WTC11 (cell line): Measurements from ENCODE around the gene EEIG1. TPM values are rescaled to one million over a fixed set of nuclear protein-coding genes. Genes with fewer than 3 reads are reported as not detected.

ENCODE experiments used
- ATAC-seq: fragments of 200-7000 bp; cut with Tn5 transposase; 2 replicates; pipeline ENCODE4 v1.10.0; 2021; ENCODE audit warnings: mild to moderate bottlenecking, moderate library complexity
- CTCF ChIA-PET: fragments of 300-600 bp; sonication (Branson Sonifier 250); formaldehyde crosslinking; loops from one replicate; lab custom pipeline; 2021; ENCODE audit warnings: antibody characterized with exemption; lab: Charles Lee
- POLR2A ChIA-PET: fragments of 350-600 bp; sonication (Branson Sonifier 250); formaldehyde crosslinking; loops from one replicate; lab custom pipeline; 2021; ENCODE audit warnings: antibody characterized with exemption; lab: Charles Lee
- DNase-seq: peaks from one replicate; pipeline ENCODE4 v3.0.0; 2021; ENCODE audit warnings: low spot score
- H3K27ac Mint-ChIP-seq: 2 replicates; pipeline ENCODE4 v1.8.0; 2021; ENCODE audit warnings: mixed read lengths
- H3K27me3 Mint-ChIP-seq: 2 replicates; pipeline ENCODE4 v1.8.0; 2021; ENCODE audit warnings: low read depth, mild to moderate bottlenecking, moderate library complexity, mixed read lengths
- H3K36me3 Mint-ChIP-seq: 2 replicates; pipeline ENCODE4 v1.8.0; 2021; ENCODE audit warnings: mixed read lengths
- H3K4me1 Mint-ChIP-seq: 2 replicates; pipeline ENCODE4 v1.8.0; 2022; ENCODE audit warnings: mixed read lengths
- H3K4me3 Mint-ChIP-seq: 2 replicates; pipeline ENCODE4 v1.8.0; 2021; ENCODE audit warnings: mild to moderate bottlenecking, moderate library complexity, mixed read lengths
- H3K9me3 Mint-ChIP-seq: 2 replicates; pipeline ENCODE4 v1.8.0; 2021; ENCODE audit warnings: mixed read lengths
- ARID4B ChIP-seq: sonication (generic); formaldehyde crosslinking; IDR thresholded peaks from 2 replicates; pipeline ENCODE4 v1.8.0; 2023; ENCODE audit warnings: missing genetic modification reagents, mild to moderate bottlenecking, borderline replicate concordance
- CBFB ChIP-seq: sonication (generic); formaldehyde crosslinking; IDR thresholded peaks from 2 replicates; pipeline ENCODE4 v1.8.1; 2022; ENCODE audit warnings: mild to moderate bottlenecking, low read depth, missing genetic modification reagents
- CDX4 ChIP-seq: fragments of 250-450 bp; sonication (Bioruptor Pico); IDR thresholded peaks from 2 replicates; pipeline ENCODE4 v1.9.0; 2021; ENCODE audit warnings: moderate library complexity, mild to moderate bottlenecking, inconsistent platforms, borderline replicate concordance
- CTCF ChIP-seq: fragments of 200-600 bp; IDR thresholded peaks from 2 replicates; pipeline ENCODE4 v1.8.0; 2022; ENCODE audit warnings: antibody characterized with exemption
- ELF4 ChIP-seq: sonication (generic); formaldehyde crosslinking; IDR thresholded peaks from 2 replicates; pipeline ENCODE4 v1.8.1; 2022; ENCODE audit warnings: low read depth, mild to moderate bottlenecking, moderate library complexity, missing genetic modification reagents
- ETV6 ChIP-seq: sonication (generic); formaldehyde crosslinking; IDR thresholded peaks from 2 replicates; pipeline ENCODE4 v1.8.1; 2022; ENCODE audit warnings: mild to moderate bottlenecking, missing genetic modification reagents
- FOXK1 ChIP-seq: sonication (generic); formaldehyde crosslinking; IDR thresholded peaks from 2 replicates; pipeline ENCODE4 v1.8.0; 2022; ENCODE audit warnings: mild to moderate bottlenecking, moderate library complexity, missing genetic modification reagents
- KAT7 ChIP-seq: sonication (generic); formaldehyde crosslinking; IDR thresholded peaks from 2 replicates; pipeline ENCODE4 v1.8.1; 2023; ENCODE audit warnings: missing genetic modification reagents, mild to moderate bottlenecking, borderline replicate concordance
- MAX ChIP-seq: sonication (generic); formaldehyde crosslinking; IDR thresholded peaks from 2 replicates; pipeline ENCODE4 v1.8.0; 2022; ENCODE audit warnings: mild to moderate bottlenecking, missing genetic modification reagents
- MYBL2 ChIP-seq: sonication (generic); formaldehyde crosslinking; IDR thresholded peaks from 2 replicates; pipeline ENCODE4 v1.8.1; 2023; ENCODE audit warnings: mild to moderate bottlenecking, moderate library complexity, missing genetic modification reagents
- NFATC4 ChIP-seq: fragments of 250-450 bp; sonication (Bioruptor Pico); IDR thresholded peaks from 2 replicates; pipeline ENCODE4 v1.9.0; 2021; ENCODE audit warnings: mild to moderate bottlenecking
- TCF7 ChIP-seq: sonication (generic); formaldehyde crosslinking; IDR thresholded peaks from 2 replicates; pipeline ENCODE4 v1.8.0; 2022; ENCODE audit warnings: mild to moderate bottlenecking, low read depth, missing genetic modification reagents, moderate library complexity
- ZBTB21 ChIP-seq: sonication (generic); formaldehyde crosslinking; IDR thresholded peaks from 2 replicates; pipeline ENCODE4 v1.8.1; 2023; ENCODE audit warnings: mild to moderate bottlenecking, missing genetic modification reagents, borderline replicate concordance
- ZNF232 ChIP-seq: sonication (generic); formaldehyde crosslinking; IDR thresholded peaks from 2 replicates; pipeline ENCODE4 v1.8.0; 2022; ENCODE audit warnings: mild to moderate bottlenecking, missing genetic modification reagents
- ZNF263 ChIP-seq: sonication (generic); formaldehyde crosslinking; IDR thresholded peaks from 2 replicates; pipeline ENCODE4 v1.8.1; 2022; ENCODE audit warnings: low read depth, mild to moderate bottlenecking, moderate library complexity, missing genetic modification reagents
- ZNF396 ChIP-seq: fragments of 250-450 bp; sonication (Bioruptor Pico); IDR thresholded peaks from 2 replicates; pipeline ENCODE4 v1.8.0; 2021; ENCODE audit warnings: mild to moderate bottlenecking, moderate library complexity, borderline replicate concordance
- ZNF423 ChIP-seq: fragments of 250-450 bp; sonication (Bioruptor Pico); IDR thresholded peaks from 2 replicates; pipeline ENCODE4 v2.1.2; 2022; ENCODE audit warnings: mild to moderate bottlenecking, moderate library complexity
- ZNF532 ChIP-seq: fragments of 250-450 bp; sonication (Bioruptor Pico); IDR thresholded peaks from 2 replicates; pipeline ENCODE4 v1.9.0; 2021; ENCODE audit warnings: mild to moderate bottlenecking, borderline replicate concordance
- ZNF671 ChIP-seq: fragments of 250-450 bp; sonication (Bioruptor Pico); IDR thresholded peaks from 2 replicates; pipeline ENCODE4 v1.8.0; 2021; ENCODE audit warnings: mild to moderate bottlenecking
- total RNA-seq: library from RNA; stranded (reverse); gene quantifications from 3 replicates; pipeline ENCODE4 v1.2.3, GENCODE V29; 2021

Gene EEIG1
- total RNA-seq, 1 experiment from 2014 or later: 66.4 TPM

- TF ChIP-seq ZNF396 (CRISPR knock-in tag): no peak
- TF ChIP-seq, all 79 proteins: peak for 0
Observed at GRCh38 chr9:127985011-127985410, 4.2 kb upstream of the EEIG1 start (continued).

GRCh38 chr9:127983847-127984289 is 3.1 kb upstream of the EEIG1 start:
- ATAC-seq (no peak), DNase-seq (no peak)
- Mint-ChIP-seq H3K9me3 (no peaks in the 10 kb centered on the region), H3K27me3 (no peaks in the 10 kb centered on the region), H3K36me3 (no peaks in the 10 kb centered on the region), H3K4me3 (no peak overlapping the region), H3K27ac (peak overlapping the region; percentile 72), H3K4me1 (peaks cover 30% of the 10 kb centered on the region)
- no peak for TF ChIP-seq ZNF532
- ChIA-PET CTCF (interaction anchor here (0.6 to 14.8 kb wide), 3 partner anchors 28 to 1538 kb away, joined by 3 to 156 read pairs (median 3); no protein-coding TSS in a partner anchor), POLR2A (no interaction called here)

- ChIA-PET CTCF (interaction anchor here (1.2 to 14.8 kb wide), 2 partner anchors 27 to 40 kb away, joined by 3 to 156 read pairs; no protein-coding TSS in a partner anchor), POLR2A (no interaction called here)
- TF ChIP-seq ZBTB21: no peak
- no peak for TF ChIP-seq ZNF423 (CRISPR knock-in tag)
- TF ChIP-seq ZNF263 (CRISPR knock-in tag): no peak
- no peak for TF ChIP-seq KAT7 (CRISPR knock-in tag)
- no peaks in the 10 kb centered on the region for H3K9me3 Mint-ChIP-seq
- no peak for ATAC-seq
- H3K27me3 Mint-ChIP-seq: no peaks in the 10 kb centered on the region
- H3K4me3 Mint-ChIP-seq: no peak overlapping the region
- H3K36me3 Mint-ChIP-seq: no peaks in the 10 kb centered on the region
- no peak for DNase-seq
- peaks cover 35% of the 10 kb centered on the region for H3K4me1 Mint-ChIP-seq
- H3K27ac Mint-ChIP-seq: peak overlapping the region; percentile 78
Observed at GRCh38 chr9:127982912-127983311, 2.1 kb upstream of the EEIG1 start.

- no peak for DNase-seq
- Mint-ChIP-seq H3K27me3 (no peaks in the 10 kb centered on the region), H3K9me3 (no peaks in the 10 kb centered on the region), H3K27ac (peak overlapping the region; percentile 97), H3K4me3 (peak overlapping the region; percentile 71), H3K4me1 (peaks cover 47% of the 10 kb centered on the region), H3K36me3 (no peaks in the 10 kb centered on the region)
- no peak for ATAC-seq
- ChIA-PET POLR2A (interaction anchor here (0.5 to 1.4 kb wide), 5 partner anchors 14 to 472 kb away, joined by 3 to 4 read pairs (median 3); no protein-coding TSS in a partner anchor), CTCF (interaction anchor here (1.3 to 14.8 kb wide), 3 partner anchors 39 to 136 kb away, joined by 4 to 156 read pairs (median 6); no protein-coding TSS in a partner anchor)
- TF ChIP-seq ETV6 (CRISPR knock-in tag): no peak
- TF ChIP-seq ZNF396 (CRISPR knock-in tag): no peak
- no peak for TF ChIP-seq MYBL2 (CRISPR knock-in tag)
- no peak for TF ChIP-seq ZNF232 (CRISPR knock-in tag)
- TF ChIP-seq ARID4B: no peak
- no peak for TF ChIP-seq ZNF671 (CRISPR knock-in tag)
- no peak for TF ChIP-seq MAX (CRISPR knock-in tag)
- TF ChIP-seq CBFB: no peak
- TF ChIP-seq FOXK1: no peak
- TF ChIP-seq ELF4 (CRISPR knock-in tag): no peak
- no peak for TF ChIP-seq TCF7 (CRISPR knock-in tag)
- no peak for TF ChIP-seq CTCF
- no peak for TF ChIP-seq CDX4
- TF ChIP-seq NFATC4 (CRISPR knock-in tag): no peak
Observed at GRCh38 chr9:127981559-127982121, 851 bp upstream of the EEIG1 start.
